ENCODE results near the gene LRP1B.

GRCh38 chr2:140187086-140187485 lies 1943.7 kb downstream of the LRP1B start:
- TF ChIP-seq, protein P1, sequence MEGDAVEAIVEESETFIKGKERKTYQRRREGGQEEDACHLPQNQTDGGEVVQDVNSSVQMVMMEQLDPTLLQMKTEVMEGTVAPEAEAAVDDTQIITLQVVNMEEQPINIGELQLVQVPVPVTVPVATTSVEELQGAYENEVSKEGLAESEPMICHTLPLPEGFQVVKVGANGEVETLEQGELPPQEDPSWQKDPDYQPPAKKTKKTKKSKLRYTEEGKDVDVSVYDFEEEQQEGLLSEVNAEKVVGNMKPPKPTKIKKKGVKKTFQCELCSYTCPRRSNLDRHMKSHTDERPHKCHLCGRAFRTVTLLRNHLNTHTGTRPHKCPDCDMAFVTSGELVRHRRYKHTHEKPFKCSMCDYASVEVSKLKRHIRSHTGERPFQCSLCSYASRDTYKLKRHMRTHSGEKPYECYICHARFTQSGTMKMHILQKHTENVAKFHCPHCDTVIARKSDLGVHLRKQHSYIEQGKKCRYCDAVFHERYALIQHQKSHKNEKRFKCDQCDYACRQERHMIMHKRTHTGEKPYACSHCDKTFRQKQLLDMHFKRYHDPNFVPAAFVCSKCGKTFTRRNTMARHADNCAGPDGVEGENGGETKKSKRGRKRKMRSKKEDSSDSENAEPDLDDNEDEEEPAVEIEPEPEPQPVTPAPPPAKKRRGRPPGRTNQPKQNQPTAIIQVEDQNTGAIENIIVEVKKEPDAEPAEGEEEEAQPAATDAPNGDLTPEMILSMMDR (IDR thresholded peaks at IDR 0.05), result no peak
- no peak for TF ChIP-seq POLR2A (IDR thresholded peaks at IDR 0.05)
